PC-9 (cell line): ENCODE measurements around the gene MUSTN1. TPM values are rescaled to one million over a fixed set of nuclear protein-coding genes. Genes with fewer than 3 reads are reported as not detected.

Experiments used
- BruUV-seq: library from RNA; stranded (reverse); fragments of 400-500 nt; replicated peaks from 2 replicates; lab custom pipeline; 2021; lab: Mats Ljungman, UMichigan
- CTCF ChIA-PET: fragments of 300-600 bp; sonication (Branson Sonifier 250); formaldehyde crosslinking; loops from one replicate; lab custom pipeline; 2022; ENCODE audit warnings: antibody characterized with exemption; lab: Charles Lee
- POLR2A ChIA-PET: fragments of 300-600 bp; sonication (Branson Sonifier 250); formaldehyde crosslinking; loops from one replicate; lab custom pipeline; 2022; ENCODE audit warnings: antibody characterized with exemption; ENCODE audit not compliant: unreplicated experiment; lab: Charles Lee
- DNase-seq, 2 experiments: peaks; one replicate each; pipeline versions ENCODE4 v3.0.0 to v3.0.0-alpha.2; 2015 to 2022; ENCODE audit warnings: mixed read lengths in 1 of 2
- H2AFZ ChIP-seq: fragments of 200-600 bp; sonication (generic); 2 replicates; pipeline ENCODE4 v1.8.1; 2017; ENCODE audit warnings: antibody characterized with exemption
- H3F3A ChIP-seq: fragments of 200-600 bp; sonication (generic); 2 replicates; pipeline ENCODE4 v1.8.1; 2017; ENCODE audit warnings: antibody characterized with exemption, mild to moderate bottlenecking, low read depth; ENCODE audit not compliant: insufficient read depth
- H3K27ac ChIP-seq: fragments of 200-600 bp; sonication (generic); 2 replicates; pipeline ENCODE4 v1.6.1; 2016; ENCODE audit warnings: mixed run types
- H3K27me3 ChIP-seq: fragments of 200-600 bp; sonication (generic); 2 replicates; pipeline ENCODE4 v1.6.1; 2016; ENCODE audit warnings: low read depth, mixed run types; ENCODE audit not compliant: insufficient read depth
- H3K36me3 ChIP-seq: fragments of 200-600 bp; sonication (generic); 2 replicates; pipeline ENCODE4 v1.6.1; 2016; ENCODE audit warnings: low read depth, mixed run types
- H3K4me1 ChIP-seq: fragments of 200-600 bp; sonication (generic); replicated peaks from 2 replicates; pipeline ENCODE4 v1.6.1; 2016; ENCODE audit warnings: mixed run types; ENCODE audit not compliant: insufficient read depth
- H3K4me2 ChIP-seq: fragments of 200-600 bp; sonication (generic); 2 replicates; pipeline ENCODE4 v1.6.1; 2017; ENCODE audit warnings: mixed run types
- H3K4me3 ChIP-seq: fragments of 200-600 bp; sonication (generic); 2 replicates; pipeline ENCODE4 v1.6.1; 2016; ENCODE audit warnings: mixed run types
- H3K79me2 ChIP-seq: fragments of 200-600 bp; sonication (generic); 2 replicates; pipeline ENCODE4 v1.6.1; 2017; ENCODE audit warnings: low read depth, mixed run types
- H3K9me2 ChIP-seq: fragments of 200-600 bp; sonication (generic); 2 replicates; pipeline ENCODE4 v1.8.1; 2017; ENCODE audit warnings: mild to moderate bottlenecking; ENCODE audit not compliant: insufficient read depth
- H3K9me3 ChIP-seq: fragments of 200-600 bp; sonication (generic); 2 replicates; pipeline ENCODE4 v1.8.1; 2016; ENCODE audit warnings: low read depth; ENCODE audit not compliant: insufficient read depth
- H4K20me1 ChIP-seq: fragments of 200-600 bp; sonication (generic); 2 replicates; pipeline ENCODE4 v1.8.1; 2017; ENCODE audit not compliant: insufficient read depth
- EZH2 ChIP-seq: fragments of 200-600 bp; sonication (generic); IDR thresholded peaks from 2 replicates; pipeline ENCODE4 v1.8.0; 2017; ENCODE audit warnings: antibody characterized with exemption, low read depth
- intact Hi-C: fragments of 100-400 bp; cut with micrococcal nuclease; formaldehyde crosslinking; loops from one replicate; pipeline ENCODE4 v1.10.0; 2022; ENCODE audit not compliant: unreplicated experiment
- total RNA-seq: library from RNA; stranded (reverse); gene quantifications from 2 replicates; pipeline ENCODE4 v1.2.3, GENCODE V29; 2021
- TF ChIP-seq, protein P1 (sequence below): fragments of 200-600 bp; sonication (generic); conservative IDR thresholded peaks from 2 replicates; pipeline ENCODE4 v1.6.1; 2017; ENCODE audit warnings: mixed run types, antibody characterized with exemption, mild to moderate bottlenecking, moderate library complexity

Gene MUSTN1
- total RNA-seq, 1 experiment from 2014 or later, result not detected

DNA sequence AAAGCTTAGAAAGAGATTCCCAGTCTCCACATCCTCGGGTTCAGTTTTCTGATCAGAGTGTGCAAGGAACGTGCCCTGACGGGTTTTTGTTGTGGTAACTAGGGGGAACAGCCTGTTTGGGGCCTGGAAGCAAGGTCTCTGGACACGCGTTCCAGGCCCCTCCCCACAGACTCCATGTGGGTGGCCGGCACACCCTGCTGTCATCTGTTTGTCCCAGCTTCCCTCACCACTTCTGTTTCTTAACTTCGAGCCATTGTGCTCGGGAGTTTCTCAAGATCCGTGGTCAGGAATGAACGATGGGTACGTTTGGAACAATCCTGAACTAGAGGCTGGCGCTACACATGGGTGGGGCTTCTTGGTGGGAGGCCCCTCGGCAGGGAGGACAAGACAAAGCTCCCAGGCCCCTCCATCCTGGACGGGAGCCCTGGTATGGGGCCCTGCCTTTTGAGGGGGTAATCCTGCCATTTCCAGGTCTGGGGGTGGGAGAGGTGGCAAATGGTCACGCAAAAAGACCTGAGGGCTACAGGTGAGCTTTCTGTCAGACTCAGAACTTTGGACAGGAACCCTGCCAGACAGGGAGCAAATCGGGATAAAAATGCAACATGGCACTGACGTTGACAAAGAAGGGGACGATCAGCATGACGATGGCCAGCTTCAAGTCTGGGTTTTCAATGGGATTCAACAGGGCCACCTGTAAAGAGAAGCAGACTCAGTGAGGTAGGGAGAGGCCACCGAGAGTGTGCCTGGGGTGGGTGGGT, 8.5 kb upstream of the MUSTN1 start:
- H3K27me3 ChIP-seq, result no peaks in the 10 kb centered on the region
- no TSS peak for BruUV-seq
- H3K4me1 ChIP-seq, result no peaks in the 10 kb centered on the region
- H3K9me3 ChIP-seq, result no peaks in the 10 kb centered on the region
- H4K20me1 ChIP-seq, result no peaks in the 10 kb centered on the region
- DNase-seq, result no peak
- H3K9me2 ChIP-seq, result no peaks in the 10 kb centered on the region
- intact Hi-C loops, result no loop called here
- H3F3A ChIP-seq, result no peaks in the 10 kb centered on the region
- H3K36me3 ChIP-seq, result no peaks in the 10 kb centered on the region
- TF ChIP-seq, protein P1, sequence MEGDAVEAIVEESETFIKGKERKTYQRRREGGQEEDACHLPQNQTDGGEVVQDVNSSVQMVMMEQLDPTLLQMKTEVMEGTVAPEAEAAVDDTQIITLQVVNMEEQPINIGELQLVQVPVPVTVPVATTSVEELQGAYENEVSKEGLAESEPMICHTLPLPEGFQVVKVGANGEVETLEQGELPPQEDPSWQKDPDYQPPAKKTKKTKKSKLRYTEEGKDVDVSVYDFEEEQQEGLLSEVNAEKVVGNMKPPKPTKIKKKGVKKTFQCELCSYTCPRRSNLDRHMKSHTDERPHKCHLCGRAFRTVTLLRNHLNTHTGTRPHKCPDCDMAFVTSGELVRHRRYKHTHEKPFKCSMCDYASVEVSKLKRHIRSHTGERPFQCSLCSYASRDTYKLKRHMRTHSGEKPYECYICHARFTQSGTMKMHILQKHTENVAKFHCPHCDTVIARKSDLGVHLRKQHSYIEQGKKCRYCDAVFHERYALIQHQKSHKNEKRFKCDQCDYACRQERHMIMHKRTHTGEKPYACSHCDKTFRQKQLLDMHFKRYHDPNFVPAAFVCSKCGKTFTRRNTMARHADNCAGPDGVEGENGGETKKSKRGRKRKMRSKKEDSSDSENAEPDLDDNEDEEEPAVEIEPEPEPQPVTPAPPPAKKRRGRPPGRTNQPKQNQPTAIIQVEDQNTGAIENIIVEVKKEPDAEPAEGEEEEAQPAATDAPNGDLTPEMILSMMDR, result no peak
- no peak for TF ChIP-seq EZH2
- no peak overlapping the region for H2AFZ ChIP-seq
- no peak overlapping the region for H3K4me3 ChIP-seq
- ChIA-PET CTCF (interaction anchor here (0.6 kb wide), 1 partner anchor 138 kb away, joined by 3 read pairs; no protein-coding TSS in a partner anchor), POLR2A (no interaction called here)
- H3K79me2 ChIP-seq, result no peaks in the 10 kb centered on the region
- H3K4me2 ChIP-seq, result no peak overlapping the region
- H3K27ac ChIP-seq, result no peak overlapping the region

DNA sequence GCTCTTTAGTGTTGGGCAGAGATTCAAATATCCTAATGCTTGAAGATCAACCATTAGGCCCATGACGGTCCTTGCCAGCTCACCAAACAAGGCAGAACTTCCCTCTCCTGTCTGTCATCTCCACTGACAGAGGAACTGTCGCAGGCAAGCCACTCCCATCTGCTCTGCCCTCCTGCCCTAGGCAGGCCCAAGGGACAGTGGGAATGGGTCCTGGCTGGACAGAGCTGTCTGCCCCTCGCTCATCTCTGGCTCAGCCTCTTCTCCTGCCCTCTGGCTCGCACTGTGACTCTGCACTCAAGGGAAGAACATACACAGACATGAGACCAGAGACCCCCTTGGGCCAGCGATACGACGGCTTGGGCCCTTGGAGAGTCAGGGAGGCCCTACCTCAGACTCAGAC, 7.6 kb upstream of the MUSTN1 start:
- no peak for DNase-seq
- ChIA-PET CTCF (no interaction called here), POLR2A (no interaction called here)
- no peaks in the 10 kb centered on the region for H3K79me2 ChIP-seq
- H3K27me3 ChIP-seq, result no peaks in the 10 kb centered on the region
- no peak for TF ChIP-seq EZH2
- TF ChIP-seq, protein P1, result no peak
- H3K4me2 ChIP-seq, result no peak overlapping the region
- no peaks in the 10 kb centered on the region for H3F3A ChIP-seq
- no peak overlapping the region for H3K4me3 ChIP-seq
- intact Hi-C loops, result no loop called here
- no peaks in the 10 kb centered on the region for H3K4me1 ChIP-seq
- H3K9me2 ChIP-seq, result no peaks in the 10 kb centered on the region
- no TSS peak for BruUV-seq
- H4K20me1 ChIP-seq, result no peaks in the 10 kb centered on the region
- H3K36me3 ChIP-seq, result no peaks in the 10 kb centered on the region
- H2AFZ ChIP-seq, result no peak overlapping the region
- no peak overlapping the region for H3K27ac ChIP-seq
- H3K9me3 ChIP-seq, result no peaks in the 10 kb centered on the region

DNA sequence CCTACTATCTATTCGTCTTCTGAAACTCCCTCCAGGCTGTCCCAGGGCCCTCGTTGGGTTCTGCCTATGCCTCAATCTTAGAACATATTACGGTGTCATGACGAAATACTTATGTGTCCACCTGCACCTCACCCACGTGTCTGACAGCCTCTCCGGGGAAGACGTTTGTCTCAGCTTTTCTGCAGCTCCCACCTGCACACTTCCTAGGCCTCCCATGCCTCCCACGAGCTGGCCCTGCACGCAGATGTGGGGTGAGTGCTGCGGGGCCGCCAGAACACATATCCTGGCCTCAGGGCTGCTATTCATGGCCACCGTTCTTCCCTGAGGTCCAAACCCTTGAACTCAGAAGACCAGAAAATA, 7.1 kb upstream of the MUSTN1 start:
- no peak overlapping the region for H2AFZ ChIP-seq
- CTCF ChIA-PET, result no interaction called here
- BruUV-seq, result no TSS peak

More for the DNA sequence above, 7.1 kb upstream of the MUSTN1 start:
- Histone ChIP-seq H3K27me3 (no peaks in the 10 kb centered on the region), H3K36me3 (no peaks in the 10 kb centered on the region), H3K4me3 (no peak overlapping the region), H4K20me1 (no peaks in the 10 kb centered on the region), H3K4me2 (no peak overlapping the region), H3K4me1 (no peaks in the 10 kb centered on the region), H3K9me3 (no peaks in the 10 kb centered on the region), H3F3A (no peaks in the 10 kb centered on the region), H3K79me2 (no peaks in the 10 kb centered on the region), H3K9me2 (no peaks in the 10 kb centered on the region), H3K27ac (no peak overlapping the region)
- POLR2A ChIA-PET, result no interaction called here
- intact Hi-C loops, result no loop called here
- no peak for DNase-seq
- TF ChIP-seq EZH2, result no peak
- TF ChIP-seq, protein P1, result no peak
